Hepatocyte (in vitro differentiated cells): ENCODE results near the gene ATP2C2. TPM values are rescaled to one million over a fixed set of nuclear protein-coding genes. Genes with fewer than 3 reads are reported as not detected.

Source experiments
- DNase-seq: peaks from one replicate; pipeline ENCODE4 v3.0.0-alpha.2; 2016; ENCODE audit warnings: low spot score
- H2AFZ ChIP-seq: fragments of 200-600 bp; sonication (generic); 2 replicates; pipeline ENCODE4 v1.6.0; 2016; ENCODE audit warnings: antibody characterized with exemption, mild to moderate bottlenecking
- H3K27ac ChIP-seq: fragments of 200-600 bp; sonication (generic); 2 replicates; pipeline ENCODE4 v1.5.1; 2016; ENCODE audit warnings: mild to moderate bottlenecking
- H3K27me3 ChIP-seq: fragments of 200-600 bp; sonication (generic); 2 replicates; pipeline ENCODE4 v1.6.1; 2016
- H3K36me3 ChIP-seq: fragments of 200-600 bp; sonication (generic); replicated peaks from 2 replicates; pipeline ENCODE4 v1.5.1; 2016; ENCODE audit warnings: low read depth; ENCODE audit not compliant: insufficient read depth
- H3K4me1 ChIP-seq: fragments of 200-600 bp; sonication (generic); 2 replicates; pipeline ENCODE4 v1.5.1; 2016; ENCODE audit warnings: mild to moderate bottlenecking, moderate library complexity; ENCODE audit not compliant: insufficient read depth
- H3K4me2 ChIP-seq: fragments of 200-600 bp; sonication (generic); 2 replicates; pipeline ENCODE4 v1.6.0; 2016
- H3K4me3 ChIP-seq: fragments of 200-600 bp; sonication (generic); 2 replicates; pipeline ENCODE4 v1.5.1; 2016; ENCODE audit warnings: mild to moderate bottlenecking
- H3K79me2 ChIP-seq: fragments of 200-600 bp; sonication (generic); 2 replicates; pipeline ENCODE4 v1.6.0; 2017; ENCODE audit warnings: mild to moderate bottlenecking
- H3K9me2 ChIP-seq: fragments of 200-600 bp; sonication (generic); replicated peaks from 2 replicates; pipeline ENCODE4 v1.6.0; 2017; ENCODE audit warnings: mild to moderate bottlenecking; ENCODE audit not compliant: insufficient read depth
- H3K9me3 ChIP-seq: fragments of 200-600 bp; sonication (generic); 2 replicates; pipeline ENCODE4 v1.5.1; 2016; ENCODE audit warnings: low read depth, mild to moderate bottlenecking
- H4K20me1 ChIP-seq: fragments of 200-600 bp; sonication (generic); 2 replicates; pipeline ENCODE4 v1.6.0; 2016; ENCODE audit warnings: mild to moderate bottlenecking; ENCODE audit not compliant: insufficient read depth, poor library complexity, severe bottlenecking
- EZH2 ChIP-seq: fragments of 200-600 bp; sonication (generic); IDR thresholded peaks from 2 replicates; pipeline ENCODE4 v1.6.1; 2016; ENCODE audit warnings: antibody characterized with exemption, mild to moderate bottlenecking, borderline replicate concordance
- EZH2phosphoT487 ChIP-seq: fragments of 200-600 bp; sonication (generic); IDR thresholded peaks from one replicate; pipeline ENCODE4 v1.6.1; 2018; ENCODE audit warnings: antibody characterized with exemption, mild to moderate bottlenecking, low read depth, moderate library complexity; ENCODE audit not compliant: unreplicated experiment, severe bottlenecking
- WGBS: methylation state at CpG from one replicate; pipeline ENCODE4 v1.1.6; 2016; ENCODE audit warnings: low lambda C conversion rate; ENCODE audit errors: missing lambda C conversion rate; 5-methylcytosine and 5-hydroxymethylcytosine counted together
- polyA plus RNA-seq: library from polyadenylated mRNA; unstranded; fragments of >200 nt; fragmentation: Nextera tagmentation; extraction: Ambion mirVana; gene quantifications from 2 replicates; pipeline ENCODE4 v1.2.1, GENCODE V29; 2016
- total RNA-seq: library from RNA; depleted of rRNA; stranded (reverse); fragments of >200 nt; gene quantifications from 2 replicates; pipeline ENCODE4 v1.2.3, GENCODE V29; 2014
- TF ChIP-seq, protein P1 (sequence below): fragments of 200-600 bp; sonication (generic); IDR thresholded peaks from 2 replicates; pipeline ENCODE4 v1.5.1; 2016; ENCODE audit warnings: antibody characterized with exemption, mild to moderate bottlenecking; ENCODE audit not compliant: poor library complexity

Gene ATP2C2
- total and polyA plus RNA-seq, 2 experiments from 2014 or later: 6.0 to 6.8 TPM

- no peak overlapping the region for H3K27ac ChIP-seq
- H3K9me3 ChIP-seq: no peaks in the 10 kb centered on the region
- H2AFZ ChIP-seq: no peak overlapping the region
- peaks cover 6% of the 10 kb centered on the region for H3K4me1 ChIP-seq
- 74% methylated on average over 16 of the region's 16 CpGs for WGBS
- H3K4me3 ChIP-seq: no peak overlapping the region
- H3K79me2 ChIP-seq: no peaks in the 10 kb centered on the region
- H3K36me3 ChIP-seq: no peaks in the 10 kb centered on the region
- no peak for TF ChIP-seq EZH2phosphoT487
- TF ChIP-seq, protein P1, sequence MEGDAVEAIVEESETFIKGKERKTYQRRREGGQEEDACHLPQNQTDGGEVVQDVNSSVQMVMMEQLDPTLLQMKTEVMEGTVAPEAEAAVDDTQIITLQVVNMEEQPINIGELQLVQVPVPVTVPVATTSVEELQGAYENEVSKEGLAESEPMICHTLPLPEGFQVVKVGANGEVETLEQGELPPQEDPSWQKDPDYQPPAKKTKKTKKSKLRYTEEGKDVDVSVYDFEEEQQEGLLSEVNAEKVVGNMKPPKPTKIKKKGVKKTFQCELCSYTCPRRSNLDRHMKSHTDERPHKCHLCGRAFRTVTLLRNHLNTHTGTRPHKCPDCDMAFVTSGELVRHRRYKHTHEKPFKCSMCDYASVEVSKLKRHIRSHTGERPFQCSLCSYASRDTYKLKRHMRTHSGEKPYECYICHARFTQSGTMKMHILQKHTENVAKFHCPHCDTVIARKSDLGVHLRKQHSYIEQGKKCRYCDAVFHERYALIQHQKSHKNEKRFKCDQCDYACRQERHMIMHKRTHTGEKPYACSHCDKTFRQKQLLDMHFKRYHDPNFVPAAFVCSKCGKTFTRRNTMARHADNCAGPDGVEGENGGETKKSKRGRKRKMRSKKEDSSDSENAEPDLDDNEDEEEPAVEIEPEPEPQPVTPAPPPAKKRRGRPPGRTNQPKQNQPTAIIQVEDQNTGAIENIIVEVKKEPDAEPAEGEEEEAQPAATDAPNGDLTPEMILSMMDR: no peak
- no peak for DNase-seq
- H3K9me2 ChIP-seq: no peaks in the 10 kb centered on the region
- H4K20me1 ChIP-seq: no peaks in the 10 kb centered on the region
- H3K4me2 ChIP-seq: no peak overlapping the region
- no peaks in the 10 kb centered on the region for H3K27me3 ChIP-seq
Observed at GRCh38 chr16:84350685-84351400, 17.5 kb upstream of the ATP2C2 start.

DNA sequence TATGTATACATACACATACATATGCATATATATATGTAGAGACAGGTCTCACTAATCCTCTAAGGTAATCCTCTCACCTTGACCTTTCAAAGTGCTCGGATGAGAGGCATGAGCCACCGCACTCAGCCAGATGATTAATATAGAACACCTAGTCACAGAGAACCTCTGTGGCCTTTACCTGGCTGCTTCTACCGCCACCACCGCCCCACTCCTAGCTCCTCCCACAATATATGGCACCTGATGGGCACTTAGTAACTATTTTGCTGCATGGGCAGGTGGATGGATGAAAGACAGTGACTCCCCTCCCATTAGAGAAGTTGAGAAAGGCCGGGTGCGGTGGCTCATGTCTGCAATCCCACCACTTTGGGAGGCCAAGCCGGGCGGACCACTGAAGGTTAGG, 16.7 kb upstream of the ATP2C2 start:
- Histone ChIP-seq H3K27ac (no peak overlapping the region), H3K79me2 (no peaks in the 10 kb centered on the region)
- 97% methylated on average over 8 of the region's 8 CpGs for WGBS

DNA sequence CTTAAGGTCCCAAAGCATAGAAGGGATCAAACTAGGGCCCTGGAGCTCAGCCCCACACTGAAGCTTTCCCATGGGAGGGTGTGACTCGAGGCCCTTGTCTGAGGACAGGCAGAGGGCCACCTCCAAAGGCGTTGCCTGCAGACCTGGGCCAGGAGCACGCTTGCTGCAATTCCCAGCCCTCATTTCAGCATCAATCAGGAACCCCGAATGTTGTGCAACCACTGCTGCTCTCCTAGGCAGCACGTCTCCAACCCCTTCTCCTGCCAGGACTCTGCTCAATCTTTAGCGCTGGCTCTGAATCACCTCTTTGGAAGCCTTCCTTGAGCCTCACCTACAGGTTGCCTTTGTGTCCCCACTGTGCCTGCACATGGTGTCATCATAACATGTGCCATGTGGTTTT, 14.0 kb upstream of the ATP2C2 start:
- TF ChIP-seq, protein P1: no peak
- TF ChIP-seq EZH2phosphoT487 (no peak), EZH2 (no peak)
- Histone ChIP-seq H3K27ac (no peak overlapping the region), H3K79me2 (no peaks in the 10 kb centered on the region), H3K27me3 (no peaks in the 10 kb centered on the region), H3K4me3 (no peak overlapping the region), H4K20me1 (no peaks in the 10 kb centered on the region), H3K4me2 (no peak overlapping the region), H3K36me3 (no peaks in the 10 kb centered on the region), H3K4me1 (peaks cover 23% of the 10 kb centered on the region), H3K9me3 (no peaks in the 10 kb centered on the region), H2AFZ (no peak overlapping the region), H3K9me2 (no peaks in the 10 kb centered on the region)
- WGBS: 92% methylated on average over 6 of the region's 6 CpGs
- DNase-seq: no peak

More for the DNA sequence above, 16.7 kb upstream of the ATP2C2 start:
- H3K4me3 ChIP-seq: no peak overlapping the region
- no peak overlapping the region for H2AFZ ChIP-seq
- no peaks in the 10 kb centered on the region for H3K36me3 ChIP-seq
- H3K27me3 ChIP-seq: no peaks in the 10 kb centered on the region
- no peak for DNase-seq
- H3K9me2 ChIP-seq: no peaks in the 10 kb centered on the region
- peaks cover 13% of the 10 kb centered on the region for H3K4me1 ChIP-seq
- H3K4me2 ChIP-seq: no peak overlapping the region
- TF ChIP-seq EZH2phosphoT487 (no peak), EZH2 (no peak)
- TF ChIP-seq, protein P1: no peak
- no peaks in the 10 kb centered on the region for H3K9me3 ChIP-seq
- no peaks in the 10 kb centered on the region for H4K20me1 ChIP-seq
